H1 (cell line): Measurements from ENCODE around the gene OR6C75. TPM values are rescaled to one million over a fixed set of nuclear protein-coding genes. Genes with fewer than 3 reads are reported as not detected.
A peak's percentile ranks its signal among the peaks of the same experiment; 100 is the strongest.
"Not testable (repeated sequence)": the region's sequence is repeated elsewhere in the genome, so short reads cannot be mapped to it uniquely, and the experiment has no call there.

ENCODE experiments used
- CTCF ChIA-PET: fragments of 300-600 bp; sonication (Branson Sonifier 250); formaldehyde crosslinking; loops from one replicate; lab custom pipeline; 2021; ENCODE audit not compliant: partially characterized antibody; lab: Charles Lee
- POLR2A ChIA-PET: fragments of 300-600 bp; sonication (Branson Sonifier 250); formaldehyde crosslinking; loops from one replicate; lab custom pipeline; 2021; ENCODE audit warnings: inconsistent platforms; ENCODE audit not compliant: partially characterized antibody; lab: Charles Lee
- DNase-seq, 2 experiments: peaks; one replicate each; pipeline versions ENCODE4 v3.0.0 to v3.0.0-alpha.2; 2010 to 2022; ENCODE audit warnings: low spot score in 2 of 2, low read depth in 1 of 2, mixed read lengths in 1 of 2
- FAIRE-seq: peaks from 2 replicates; lab custom pipeline; 2011; peaks lifted over from hg19 to GRCh38; lab: Jason Lieb, UNC
- H2AFZ ChIP-seq: 2 replicates; pipeline ENCODE4 v1.8.1; 2012; ENCODE audit warnings: low read length, inconsistent platforms
- H2AK5ac ChIP-seq: 2 replicates; pipeline ENCODE4 v1.6.1; 2013; ENCODE audit warnings: low read depth, low read length
- H2BK120ac ChIP-seq: replicated peaks from 2 replicates; pipeline ENCODE3; 2013; ENCODE audit warnings: low read depth, low read length, inconsistent platforms
- H2BK12ac ChIP-seq: 2 replicates; pipeline ENCODE4 v1.6.1; 2013; ENCODE audit warnings: low read depth, low read length
- H2BK15ac ChIP-seq: 2 replicates; pipeline ENCODE4 v1.6.1; 2013; ENCODE audit warnings: low read length
- H2BK20ac ChIP-seq: 2 replicates; pipeline ENCODE4 v1.6.1; 2013; ENCODE audit warnings: low read length
- H2BK5ac ChIP-seq: 2 replicates; pipeline ENCODE4 v1.6.1; 2013; ENCODE audit warnings: low read depth, low read length
- H3K14ac ChIP-seq: 2 replicates; pipeline ENCODE4 v1.6.1; 2013; ENCODE audit warnings: inconsistent platforms; ENCODE audit not compliant: insufficient read length
- H3K18ac ChIP-seq: 2 replicates; pipeline ENCODE4 v1.6.1; 2013; ENCODE audit warnings: low read length; ENCODE audit errors: extremely low read depth
- H3K23ac ChIP-seq: 2 replicates; pipeline ENCODE4 v1.6.1; 2013; ENCODE audit warnings: inconsistent platforms; ENCODE audit not compliant: insufficient read length
- H3K23me2 ChIP-seq: 2 replicates; pipeline ENCODE4 v1.6.1; 2013; ENCODE audit warnings: low read depth, low read length
- H3K27ac ChIP-seq: 2 replicates; pipeline ENCODE4 v1.6.1; 2011; ENCODE audit warnings: low read depth, low read length, inconsistent platforms
- H3K27me3 ChIP-seq, 4 experiments: replicated peaks in 1 of 4; 1 replicate in 1 of 4; 2 replicates in 3 of 4; pipeline versions ENCODE4 v1.6.1 to v1.8.1; 2011 to 2013; ENCODE audit warnings: low read length in 3 of 4, mild to moderate bottlenecking in 3 of 4, inconsistent platforms in 2 of 4, mixed read lengths in 2 of 4, moderate library complexity in 1 of 4; ENCODE audit not compliant: control insufficient read depth in 3 of 4, insufficient read depth in 3 of 4; ENCODE audit errors: extremely low read depth in 1 of 4
- H3K36me3 ChIP-seq, 4 experiments: 2 replicates each; pipeline versions ENCODE4 v1.6.1 to v1.8.1; 2011 to 2013; ENCODE audit warnings: mild to moderate bottlenecking in 4 of 4, low read length in 3 of 4, moderate library complexity in 2 of 4, control low read depth in 1 of 4, inconsistent platforms in 1 of 4; ENCODE audit not compliant: insufficient read depth in 4 of 4, control insufficient read depth in 2 of 4
- H3K4ac ChIP-seq: replicated peaks from 2 replicates; pipeline ENCODE3; 2013; ENCODE audit warnings: low read length, low read depth, mixed read lengths, inconsistent platforms; ENCODE audit not compliant: insufficient read length
- H3K4me1 ChIP-seq, 4 experiments: replicated peaks in 1 of 4; 1 replicate in 1 of 4; 2 replicates in 3 of 4; pipeline versions ENCODE4 v1.6.1 to v1.8.1; 2011 to 2013; ENCODE audit warnings: low read length in 3 of 4, inconsistent platforms in 2 of 4, mixed read lengths in 1 of 4; ENCODE audit not compliant: insufficient read depth in 4 of 4, control insufficient read depth in 3 of 4
- H3K4me2 ChIP-seq, 2 experiments: 2 replicates each; pipeline versions ENCODE4 v1.6.1 to v1.8.1; 2011 to 2013; ENCODE audit warnings: low read depth in 2 of 2, low read length in 2 of 2, control low read depth in 1 of 2, inconsistent platforms in 1 of 2, mild to moderate bottlenecking in 1 of 2; ENCODE audit not compliant: insufficient read depth in 1 of 2
- H3K4me3 ChIP-seq, 4 experiments: fragments of 200-600, 300-600 bp in 1 of 4; sonication (generic), shearing (Covaris generic), sonication (Bioruptor Twin) in 1 of 4; 2 replicates each; pipeline versions ENCODE4 v1.5.1 to v1.8.1; 2011 to 2016; ENCODE audit warnings: low read length in 4 of 4, low read depth in 3 of 4, control low read depth in 2 of 4, inconsistent platforms in 2 of 4, mild to moderate bottlenecking in 2 of 4, mixed read lengths in 1 of 4, moderate library complexity in 1 of 4; ENCODE audit not compliant: insufficient read depth in 2 of 4; ENCODE audit errors: extremely low read depth in 1 of 4
- H3K56ac ChIP-seq: replicated peaks from 2 replicates; pipeline ENCODE3; 2013; ENCODE audit warnings: low read depth, mild to moderate bottlenecking, mixed read lengths, low read length, inconsistent platforms; ENCODE audit not compliant: insufficient read length
- H3K79me1 ChIP-seq: 2 replicates; pipeline ENCODE4 v1.6.1; 2013; ENCODE audit warnings: low read depth, low read length, control low read depth
- H3K79me2 ChIP-seq, 2 experiments: 2 replicates each; pipeline versions ENCODE4 v1.6.1 to v1.8.1; 2012 to 2013; ENCODE audit warnings: low read length in 2 of 2, mild to moderate bottlenecking in 2 of 2, inconsistent platforms in 1 of 2; ENCODE audit not compliant: insufficient read depth in 2 of 2, control insufficient read depth in 1 of 2
- H3K9ac ChIP-seq, 4 experiments: replicated peaks in 1 of 4; 1 replicate in 1 of 4; 2 replicates in 3 of 4; pipeline versions ENCODE4 v1.6.1 to v1.8.1; 2011 to 2013; ENCODE audit warnings: low read depth in 3 of 4, low read length in 3 of 4, control low read depth in 2 of 4, mild to moderate bottlenecking in 2 of 4, moderate library complexity in 2 of 4, inconsistent platforms in 1 of 4; ENCODE audit errors: extremely low read depth in 1 of 4
- H3K9me3 ChIP-seq, 2 experiments: 2 replicates each; pipeline versions ENCODE4 v1.6.1 to v1.8.1; 2012 to 2013; ENCODE audit warnings: mild to moderate bottlenecking in 2 of 2, moderate library complexity in 2 of 2, control low read depth in 1 of 2, inconsistent platforms in 1 of 2, low read depth in 1 of 2, low read length in 1 of 2, mixed read lengths in 1 of 2; ENCODE audit not compliant: insufficient read depth in 2 of 2
- H4K20me1 ChIP-seq, 2 experiments: replicated peaks in 1 of 2; 2 replicates each; pipeline versions ENCODE3 to v1.8.1; 2011 to 2013; ENCODE audit warnings: inconsistent platforms in 2 of 2, low read length in 2 of 2, mild to moderate bottlenecking in 1 of 2; ENCODE audit not compliant: insufficient read depth in 2 of 2, control insufficient read depth in 1 of 2
- H4K5ac ChIP-seq: 2 replicates; pipeline ENCODE4 v1.6.1; 2013; ENCODE audit warnings: low read length, low read depth, mixed read lengths, inconsistent platforms; ENCODE audit not compliant: insufficient read length
- H4K8ac ChIP-seq: 2 replicates; pipeline ENCODE4 v1.8.0; 2013; ENCODE audit warnings: mild to moderate bottlenecking, moderate library complexity, low read length, inconsistent platforms; ENCODE audit not compliant: insufficient read depth; ENCODE audit errors: extremely low read depth
- H4K91ac ChIP-seq: replicated peaks from 2 replicates; pipeline ENCODE3; 2013; ENCODE audit warnings: low read length, mixed read lengths, inconsistent platforms; ENCODE audit not compliant: insufficient read length
- YY1 ChIP-seq: IDR thresholded peaks from 2 replicates; pipeline ENCODE4 v1.6.1; 2011; ENCODE audit warnings: low read depth, mild to moderate bottlenecking, low read length
- WGBS, 2 experiments: shearing (Covaris generic) in 1 of 2; methylation state at CpG; one replicate each; pipeline versions ENCODE4 v1.1.6 to v1.1.7; 2013 to 2015; ENCODE audit warnings: low lambda C conversion rate in 2 of 2, mixed read lengths in 2 of 2, inconsistent platforms in 1 of 2, low coverage in 1 of 2, missing lambda C conversion rate in 1 of 2; ENCODE audit not compliant: insufficient replicate concordance in 2 of 2, insufficient coverage in 1 of 2, insufficient read length in 1 of 2; ENCODE audit errors: extremely low coverage in 1 of 2, missing lambda C conversion rate in 1 of 2; 5-methylcytosine and 5-hydroxymethylcytosine counted together
- polyA plus RNA-seq, 7 experiments: library from polyadenylated mRNA; depleted of rRNA in 3 of 7; stranded (reverse) in 5 of 7; unstranded in 2 of 7; fragments of >200 nt in 5 of 7; fragments of 200-250 nt in 2 of 7; gene quantifications; 1 replicate in 5 of 7; 2 replicates in 1 of 7; 4 replicates in 1 of 7; pipeline versions ENCODE4 v1.2.1 to v1.2.3, GENCODE V29; 2011 to 2013; ENCODE audit warnings: missing spikeins in 2 of 7, mixed read lengths in 2 of 7
- total RNA-seq: library from RNA; stranded (reverse); fragmentation: NEBNext Ultra II Directional; extraction: Animal tissue kit (Norgen Biotek cat#: 25700); gene quantifications from 2 replicates; pipeline ENCODE4 v1.2.1, GENCODE V29; 2021

The OR6C75 gene
- total and polyA plus RNA-seq, 2 of the 8 experiments (the other 6 are each of a cell fraction or from before 2014, with no cell fraction given) = not detected

GRCh38 chr12:55325801-55326200 is 37.0 kb upstream of the OR6C75 start:
- H4K5ac ChIP-seq, H4K20me1 ChIP-seq, H3K27me3 ChIP-seq, FAIRE-seq, H3K18ac ChIP-seq, H2BK5ac ChIP-seq, H3K23ac ChIP-seq, H3K79me2 ChIP-seq, H3K56ac ChIP-seq, H2AK5ac ChIP-seq, H3K9ac ChIP-seq, H2BK12ac ChIP-seq, H3K27ac ChIP-seq, H3K23me2 ChIP-seq, H3K4ac ChIP-seq, H2BK15ac ChIP-seq, H4K8ac ChIP-seq, H3K36me3 ChIP-seq, H4K91ac ChIP-seq, H3K79me1 ChIP-seq, POLR2A ChIA-PET, H2BK20ac ChIP-seq, H3K4me2 ChIP-seq, H3K4me3 ChIP-seq, H3K9me3 ChIP-seq, H2BK120ac ChIP-seq, H2AFZ ChIP-seq, H3K14ac ChIP-seq, H3K4me1 ChIP-seq, DNase-seq: not testable (repeated sequence)
- CTCF ChIA-PET = interaction anchor here (0.7 kb wide), 1 partner anchor 83 kb away, joined by 3 read pairs; no protein-coding TSS in a partner anchor
- 99% methylated on average over 6 of the region's 6 CpGs; no CpG with 5 or more reads in 1 of the 2 experiments for WGBS, 2 experiments
- peak; percentile 71 for TF ChIP-seq YY1
